NCI-H2107 treated with DMSO at 0.1 percent for 48 hours (cell line): ENCODE results near the gene RSPO1.
A peak's percentile ranks its signal among the peaks of the same experiment; 100 is the strongest.
"Not testable (repeated sequence)": the region's sequence is repeated elsewhere in the genome, so short reads cannot be mapped to it uniquely, and the experiment has no call there.

Source experiments
- DNase-seq: peaks from one replicate; lab custom pipeline; 2025; ENCODE audit not compliant: unreplicated experiment; lab: John Stamatoyannopoulos, UW

Gene RSPO1

GRCh38 chr1:37634244-37634991, at the start of gene RSPO1:
Gene RSPO1, minus strand, starts transcription at chr1:37634892. Its CDS starts 5,231 bp downstream, at chr1:37629661.
- DNase-seq = no peak

GRCh38 chr1:37684182-37684581, 49.5 kb upstream of the RSPO1 start:
- not testable (repeated sequence) for DNase-seq

- DNase-seq = peak; percentile 36
These were observed 47.8 kb upstream of the RSPO1 start for GRCh38 chr1:37682334-37682987.

- DNase-seq = no peak
These were observed 46.2 kb upstream of the RSPO1 start for GRCh38 chr1:37680933-37681332.

- no peak for DNase-seq
These were observed 43.1 kb upstream of the RSPO1 start for GRCh38 chr1:37677808-37678207.

- no peak for DNase-seq
These were observed 42.4 kb upstream of the RSPO1 start for GRCh38 chr1:37677143-37677439.

GRCh38 chr1:37676281-37677142, 41.8 kb upstream of the RSPO1 start:
- no peak for DNase-seq

GRCh38 chr1:37673920-37674319, 39.2 kb upstream of the RSPO1 start:
- no peak for DNase-seq

GRCh38 chr1:37672136-37672870, 37.6 kb upstream of the RSPO1 start:
- no peak for DNase-seq

GRCh38 chr1:37671261-37671660, 36.6 kb upstream of the RSPO1 start:
- DNase-seq = no peak

- DNase-seq = no peak
These were observed 35.4 kb upstream of the RSPO1 start for GRCh38 chr1:37670133-37670532.

- DNase-seq = no peak
These were observed 32.5 kb upstream of the RSPO1 start for GRCh38 chr1:37667023-37667671.

GRCh38 chr1:37666241-37666867, 31.7 kb upstream of the RSPO1 start:
- DNase-seq = no peak

- no peak for DNase-seq
These were observed 28.8 kb upstream of the RSPO1 start for GRCh38 chr1:37663426-37664000.

- DNase-seq = no peak
These were observed 27.5 kb upstream of the RSPO1 start for GRCh38 chr1:37662031-37662755.

GRCh38 chr1:37661401-37661800, 26.7 kb upstream of the RSPO1 start:
- DNase-seq = no peak

GRCh38 chr1:37660664-37661063, 26.0 kb upstream of the RSPO1 start:
- no peak for DNase-seq

- DNase-seq = no peak
These were observed 23.8 kb upstream of the RSPO1 start for GRCh38 chr1:37658486-37658885.
